CD4-positive, alpha-beta T cell treated with Interleukin-4 for 1 hour (primary cell): ENCODE data around the gene LRRC46.

Experiments
- DNase-seq, 2 donors: peaks; one replicate each; pipeline ENCODE4 v3.0.0-alpha.2; 2020 to 2022

Gene LRRC46

DNA sequence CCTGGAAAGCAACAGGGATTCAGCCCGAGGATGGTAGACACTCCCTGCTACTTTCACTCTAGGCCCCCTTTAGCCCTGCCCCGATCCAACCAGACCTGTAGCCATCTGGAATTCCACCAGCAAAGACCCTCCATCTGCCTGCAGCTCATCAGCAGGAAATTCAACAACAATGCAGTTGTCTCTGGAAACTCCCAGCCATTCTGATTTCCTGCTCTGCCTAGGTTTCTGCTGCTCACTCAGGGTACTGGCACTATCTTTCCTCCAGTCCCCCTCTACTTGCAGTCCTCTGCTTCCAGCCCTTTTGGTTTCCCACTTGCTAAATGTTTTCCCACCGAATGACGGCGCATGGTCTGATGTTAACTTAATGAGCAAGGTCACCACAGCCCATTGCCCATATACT is 22.1 kb downstream of the LRRC46 start:
- DNase-seq: no peak

DNA sequence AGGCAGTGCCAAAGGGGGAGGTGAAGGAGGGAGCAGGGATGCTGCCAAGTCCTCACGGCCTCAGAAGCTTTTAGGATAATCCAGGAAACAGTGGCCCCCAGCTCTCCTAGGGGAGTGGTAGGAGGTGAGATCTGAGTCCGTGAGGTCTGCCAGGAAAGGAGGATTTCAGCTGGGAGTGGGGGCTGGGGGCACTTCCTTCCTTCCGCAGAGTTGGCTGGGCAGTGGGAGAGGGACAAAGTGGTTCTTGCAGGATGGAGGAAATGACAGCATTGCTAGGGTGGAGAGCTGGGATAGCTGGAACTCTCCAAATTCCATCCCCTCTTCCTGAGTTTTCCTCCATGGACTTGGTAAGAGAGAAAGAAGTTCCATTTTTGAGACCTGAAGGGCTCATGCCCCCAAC is 24.3 kb downstream of the LRRC46 start:
- DNase-seq: no peak

GRCh38 chr17:47856830-47857229 is 25.4 kb downstream of the LRRC46 start:
- DNase-seq: no peak

DNA sequence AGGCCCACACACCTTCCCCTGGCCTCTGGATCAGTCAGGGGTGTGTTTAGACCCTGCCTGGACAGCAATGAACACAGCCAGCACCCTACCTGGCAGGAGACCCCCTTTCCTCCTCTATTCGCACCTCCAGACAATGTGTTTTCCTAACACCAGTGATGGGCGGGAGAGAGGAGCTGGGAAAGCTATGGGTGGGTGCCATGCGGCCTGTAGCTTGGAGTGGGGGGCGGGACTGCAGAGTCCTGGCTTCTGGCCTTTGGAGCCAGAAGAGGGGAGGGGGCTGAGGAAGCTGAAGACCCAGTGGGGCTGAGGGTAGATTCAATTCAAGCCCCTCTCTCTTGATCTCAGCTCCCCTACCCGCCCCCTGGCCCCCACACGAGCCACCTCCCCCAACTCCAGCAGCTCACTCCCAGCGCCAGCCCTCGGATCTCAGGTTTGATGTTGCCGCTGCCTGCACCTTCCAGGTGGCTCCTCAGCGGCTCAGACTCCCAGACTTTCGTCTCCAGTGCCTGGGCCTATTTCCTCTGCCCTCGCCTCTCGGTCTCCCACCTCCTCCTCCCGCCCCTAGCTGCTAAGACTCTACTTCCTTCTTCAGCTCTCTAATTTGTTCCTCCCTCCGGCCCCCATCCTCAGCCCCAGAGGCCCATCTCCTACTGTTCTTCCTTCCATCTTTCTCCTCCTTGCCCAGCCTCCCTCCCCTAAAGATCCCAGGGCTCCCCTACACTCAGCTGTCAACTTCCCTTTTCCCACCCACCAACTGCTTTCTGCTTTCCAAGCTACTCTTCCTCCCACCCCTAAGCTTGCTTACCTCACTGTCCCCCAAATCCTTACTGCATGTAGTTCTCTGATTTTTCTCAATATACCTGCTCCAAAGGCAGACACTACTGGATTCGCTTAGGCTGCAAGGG is 26.3 kb downstream of the LRRC46 start:
- no peak for DNase-seq

DNA sequence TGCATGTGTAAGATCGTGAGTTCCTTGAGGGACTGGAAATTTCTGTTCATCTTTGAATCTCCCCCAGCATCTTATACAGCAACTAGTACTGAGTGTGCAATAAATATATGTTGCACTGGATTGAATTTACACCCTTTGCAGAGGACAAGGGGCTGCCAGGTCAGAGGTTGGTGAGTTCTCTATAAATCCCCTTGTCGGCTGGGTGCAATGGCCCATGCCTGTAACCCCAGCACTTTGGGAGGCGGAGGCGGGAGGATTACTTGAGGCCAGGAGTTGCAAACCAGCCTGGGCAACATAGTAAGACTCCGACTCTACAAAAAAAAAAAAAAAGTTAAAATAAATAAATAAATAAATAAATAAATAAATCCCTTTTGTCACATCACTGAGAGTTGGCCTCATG is 28.9 kb downstream of the LRRC46 start:
- DNase-seq: no peak

DNA sequence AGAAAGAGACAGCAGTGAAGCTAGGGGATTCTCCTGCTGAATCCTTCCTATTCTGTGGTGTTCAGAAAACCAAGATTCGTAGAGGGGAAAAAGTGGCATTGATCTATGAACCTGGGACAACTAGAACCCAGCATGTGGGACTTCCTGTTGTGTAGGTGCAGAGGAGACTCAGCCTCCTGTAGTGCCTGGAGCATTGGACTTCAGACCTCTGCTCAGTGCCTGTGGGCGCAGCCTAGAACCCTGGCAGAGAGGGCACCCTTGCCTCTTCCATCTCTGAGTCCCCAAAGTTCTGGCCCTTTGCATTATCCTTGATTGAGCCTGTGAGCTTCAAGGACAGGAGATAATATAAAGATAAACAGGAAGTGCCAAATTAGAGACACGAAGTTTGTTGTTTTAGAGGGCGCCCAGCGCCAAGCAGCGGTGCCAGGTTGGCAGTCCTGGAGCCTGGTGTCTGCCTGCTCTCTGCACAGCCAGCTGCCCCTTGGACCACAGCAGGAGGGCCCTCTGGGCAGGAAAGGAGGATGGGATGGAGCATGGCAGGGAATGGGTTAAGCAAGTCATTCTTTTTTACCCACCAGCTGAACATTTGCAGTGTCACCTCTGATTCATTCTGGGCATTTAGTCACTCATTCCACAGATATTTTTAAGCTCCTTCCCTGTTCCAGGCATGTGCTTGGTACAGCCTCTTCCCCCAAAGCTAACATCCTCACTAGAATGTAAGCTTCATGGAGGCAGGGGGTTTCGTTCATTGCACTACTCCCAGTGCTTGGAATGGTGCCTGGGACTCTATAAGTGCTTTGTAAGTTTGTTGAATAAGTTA is 31.4 kb downstream of the LRRC46 start:
- no peak for DNase-seq

GRCh38 chr17:47864791-47865216 is 33.3 kb downstream of the LRRC46 start:
- DNase-seq: no peak

GRCh38 chr17:47866941-47867340 is 35.5 kb downstream of the LRRC46 start:
- DNase-seq: no peak

DNA sequence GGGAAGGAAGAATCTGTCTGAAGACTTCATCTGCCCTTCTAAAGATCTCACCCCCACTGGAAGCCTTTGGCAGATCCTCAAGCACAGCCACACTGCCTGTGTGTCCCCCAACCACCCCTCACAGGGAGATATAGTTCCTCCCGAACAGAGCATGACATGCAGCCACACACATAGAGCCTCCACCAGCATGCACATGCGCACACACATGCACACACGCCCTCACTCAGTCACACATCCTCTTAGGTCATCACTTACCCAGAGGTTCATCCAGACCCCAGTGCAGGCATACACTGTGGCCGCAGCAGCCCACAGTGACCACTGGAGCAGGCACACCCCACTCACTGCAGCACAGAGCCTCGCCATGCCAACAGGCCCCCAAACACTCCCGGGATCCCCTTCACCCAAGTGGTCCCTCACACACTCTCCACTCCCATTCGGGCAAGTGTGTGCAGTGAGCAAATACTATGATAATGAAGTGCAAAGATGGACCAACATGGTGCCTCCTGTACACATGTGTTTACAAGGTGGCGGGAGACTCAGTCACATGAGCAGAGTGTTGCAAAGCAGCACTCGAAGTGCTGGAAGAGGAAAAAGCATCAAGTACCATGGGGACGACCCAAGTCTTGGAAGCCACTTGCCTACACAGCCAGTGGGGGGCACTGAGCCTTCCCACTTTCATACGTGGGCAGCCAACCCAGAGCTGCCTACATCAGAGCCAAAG is 36.5 kb downstream of the LRRC46 start:
- DNase-seq: no peak

DNA sequence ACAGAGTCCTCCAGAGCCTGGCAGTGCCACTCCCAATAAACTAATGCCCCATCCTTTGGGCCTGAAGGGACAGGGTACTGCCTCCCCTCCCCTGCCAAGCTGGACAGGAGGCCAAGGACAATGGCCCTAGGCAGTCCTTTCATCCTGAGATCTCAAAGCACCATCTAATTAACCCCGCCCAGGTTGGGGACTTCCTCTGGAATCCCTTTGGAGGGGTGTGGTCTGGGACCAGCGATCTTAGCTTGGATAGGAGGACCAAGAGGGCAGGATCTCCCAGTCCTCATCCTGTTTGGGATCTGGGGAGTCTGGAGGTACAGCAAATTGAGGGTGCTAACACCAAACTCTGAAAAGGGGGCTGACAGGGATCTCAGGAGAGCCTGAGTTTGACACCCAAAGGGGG is 37.6 kb downstream of the LRRC46 start:
- DNase-seq: no peak

- DNase-seq: no peak
These were observed 38.6 kb downstream of the LRRC46 start for GRCh38 chr17:47870056-47870455.

DNA sequence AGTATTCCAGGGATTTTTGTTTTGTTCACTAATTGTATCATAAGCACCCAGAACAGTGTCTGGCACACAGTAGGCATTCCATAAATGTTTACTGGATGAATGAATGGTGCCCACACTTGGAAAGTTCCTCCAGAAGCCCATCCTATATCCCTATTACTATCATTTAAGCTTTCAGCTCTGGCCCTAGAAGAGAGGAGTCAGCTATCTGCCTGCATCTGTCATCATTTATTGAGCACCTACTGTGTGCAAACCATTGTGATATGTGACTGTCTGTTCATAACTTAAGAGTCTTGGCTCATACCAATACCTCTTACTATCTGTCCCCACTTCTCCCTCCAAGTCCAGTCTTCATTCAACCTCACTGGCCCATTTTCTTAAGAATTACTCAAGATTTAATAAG is 39.6 kb downstream of the LRRC46 start:
- DNase-seq: no peak

DNA sequence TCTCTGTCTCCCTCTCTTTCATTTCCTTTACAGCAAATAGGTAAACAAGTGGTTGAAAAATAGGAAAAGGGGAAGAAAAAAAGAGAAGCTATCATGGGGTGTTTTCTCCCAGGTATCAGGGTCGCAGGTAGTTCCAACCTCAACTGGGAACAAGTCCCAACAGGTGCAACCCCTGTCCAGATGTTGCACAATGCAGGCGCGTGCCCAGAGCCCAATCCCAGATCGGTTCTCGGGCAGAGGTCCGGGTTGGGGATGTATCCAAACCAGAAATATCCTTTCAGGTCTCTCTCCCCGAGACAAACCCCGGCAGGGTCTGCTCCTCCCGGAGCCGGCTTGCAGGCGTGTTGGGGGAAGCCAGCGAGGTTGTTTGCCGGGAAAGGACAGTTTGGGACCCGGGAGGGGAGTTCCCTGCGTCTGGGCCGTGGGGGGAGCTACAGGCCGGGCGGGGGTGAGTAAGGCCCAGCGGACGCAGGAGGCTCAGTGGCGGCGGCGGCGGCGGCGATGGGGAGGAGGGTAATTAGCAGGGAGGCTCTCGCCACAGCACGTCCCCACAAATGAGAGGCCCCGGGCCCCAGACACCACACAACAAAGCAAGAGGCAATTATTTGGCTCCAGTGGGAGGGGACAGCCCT is 40.7 kb downstream of the LRRC46 start:
- no peak for DNase-seq

GRCh38 chr17:47872651-47873161 is 41.2 kb downstream of the LRRC46 start:
- no peak for DNase-seq

- DNase-seq: no peak
These were observed 42.0 kb downstream of the LRRC46 start for GRCh38 chr17:47873200-47874090.

DNA sequence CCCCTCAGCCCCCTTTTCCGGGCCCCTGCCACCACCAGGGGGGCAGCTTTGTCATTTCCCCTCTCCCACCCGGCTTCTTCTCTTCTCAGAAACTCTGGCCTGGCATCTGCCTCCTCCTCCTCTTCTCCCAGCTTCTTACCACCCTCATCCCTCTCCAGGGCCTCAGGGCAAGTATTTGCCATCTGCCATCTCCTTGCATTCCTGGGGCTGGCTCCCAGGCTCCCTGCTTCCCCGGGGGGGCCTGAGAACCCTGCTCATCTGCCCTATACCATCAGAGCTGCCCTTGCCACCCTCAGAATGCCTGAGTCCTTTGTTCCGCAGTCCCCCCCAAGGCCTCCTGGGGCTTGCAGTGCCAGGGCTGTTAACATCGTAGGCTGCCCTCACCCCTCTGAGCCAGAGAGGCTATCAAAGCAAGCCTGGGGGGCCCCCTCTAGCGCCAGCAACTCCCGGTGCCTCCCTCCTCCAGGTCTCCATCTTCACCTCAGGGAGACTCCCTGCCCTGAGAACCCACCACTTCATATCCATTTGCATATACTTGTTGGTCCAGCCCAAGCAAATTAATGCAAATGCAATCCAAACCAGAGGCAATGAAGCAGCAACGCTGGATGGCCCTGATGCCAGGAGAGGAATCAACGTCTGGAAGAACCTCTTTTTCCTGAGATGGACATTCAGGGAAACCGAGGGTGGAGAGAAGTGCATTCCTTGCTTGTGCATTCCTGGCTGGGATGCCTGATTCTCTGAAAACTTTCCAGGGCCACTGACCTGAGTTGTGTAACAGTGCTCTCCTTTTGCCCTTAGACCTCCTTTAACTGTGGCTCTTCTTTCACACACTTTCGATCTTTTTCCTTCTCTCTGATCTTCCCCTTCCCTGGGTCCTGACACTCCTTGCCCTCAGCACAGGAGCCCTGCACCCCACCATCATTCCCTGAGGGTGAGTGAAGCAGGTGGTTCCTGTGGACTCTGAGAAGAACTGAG is 43.8 kb downstream of the LRRC46 start:
- no peak for DNase-seq

- no peak for DNase-seq
These were observed 46.0 kb downstream of the LRRC46 start for GRCh38 chr17:47877368-47878034.

DNA sequence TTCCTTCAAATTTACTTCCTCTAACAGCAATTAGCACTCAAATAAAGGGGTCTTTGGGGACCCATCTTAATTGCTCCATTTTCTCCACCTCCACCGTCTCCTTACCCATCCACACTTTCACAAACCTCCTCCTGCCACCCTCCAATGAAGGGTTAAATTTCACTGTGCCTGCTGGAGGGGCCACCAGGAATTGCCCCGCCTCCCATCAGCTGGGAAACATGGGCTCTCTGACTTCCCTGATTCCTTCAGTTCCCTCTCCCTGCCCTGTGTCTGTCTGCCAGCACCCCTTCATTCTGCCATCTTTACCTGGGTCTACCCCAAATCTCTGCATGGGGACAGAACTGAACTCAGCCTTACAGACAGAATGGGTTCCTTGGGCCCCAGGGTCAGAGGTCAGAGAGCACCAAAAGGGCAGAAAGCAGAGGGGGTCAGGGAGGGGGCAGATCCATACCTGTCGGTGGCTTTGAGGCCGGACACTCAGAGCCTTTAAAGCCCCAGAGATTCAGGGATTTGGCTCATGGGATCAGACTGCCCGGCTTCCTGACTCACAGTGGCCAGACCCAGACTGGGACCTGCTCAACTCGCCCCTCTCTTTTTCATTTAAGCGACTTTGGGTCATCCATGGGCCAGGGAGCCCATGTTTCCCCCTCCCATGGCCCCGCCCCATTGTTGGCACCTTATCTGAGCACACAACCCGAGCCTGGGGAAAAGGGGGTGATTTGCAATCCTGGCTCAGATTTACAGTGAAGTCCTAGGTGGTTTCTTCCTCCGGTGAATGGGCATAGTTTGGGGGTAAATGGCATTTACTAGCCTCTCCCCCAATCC is 46.9 kb downstream of the LRRC46 start:
- no peak for DNase-seq
